Sigmoid colon (tissue), 4 donors: ENCODE results near the gene TMEM9.

Source experiments
- POLR2A ChIP-seq, 2 donors: fragments of 450-650 bp; IDR thresholded peaks; one replicate each; pipeline ENCODE4 v1.6.1; 2016; ENCODE audit warnings: antibody characterized with exemption in 2 of 2, mild to moderate bottlenecking in 2 of 2, moderate library complexity in 2 of 2
- POLR2AphosphoS5 ChIP-seq, 4 donors: sonication (generic); formaldehyde crosslinking; IDR thresholded peaks; one replicate each; pipeline ENCODE4 v1.6.1; 2017; ENCODE audit warnings: antibody characterized with exemption in 4 of 4
- TF ChIP-seq, protein P1 (sequence below), 4 experiments: fragments of 450-650 bp in 3 of 4; fragments of 200-600 bp in 1 of 4; IDR thresholded peaks; one replicate each; pipeline ENCODE4 v1.5.1; 2016 to 2019; ENCODE audit warnings: antibody characterized with exemption in 4 of 4, mild to moderate bottlenecking in 3 of 4, moderate library complexity in 2 of 4

- TF ChIP-seq, protein P1, sequence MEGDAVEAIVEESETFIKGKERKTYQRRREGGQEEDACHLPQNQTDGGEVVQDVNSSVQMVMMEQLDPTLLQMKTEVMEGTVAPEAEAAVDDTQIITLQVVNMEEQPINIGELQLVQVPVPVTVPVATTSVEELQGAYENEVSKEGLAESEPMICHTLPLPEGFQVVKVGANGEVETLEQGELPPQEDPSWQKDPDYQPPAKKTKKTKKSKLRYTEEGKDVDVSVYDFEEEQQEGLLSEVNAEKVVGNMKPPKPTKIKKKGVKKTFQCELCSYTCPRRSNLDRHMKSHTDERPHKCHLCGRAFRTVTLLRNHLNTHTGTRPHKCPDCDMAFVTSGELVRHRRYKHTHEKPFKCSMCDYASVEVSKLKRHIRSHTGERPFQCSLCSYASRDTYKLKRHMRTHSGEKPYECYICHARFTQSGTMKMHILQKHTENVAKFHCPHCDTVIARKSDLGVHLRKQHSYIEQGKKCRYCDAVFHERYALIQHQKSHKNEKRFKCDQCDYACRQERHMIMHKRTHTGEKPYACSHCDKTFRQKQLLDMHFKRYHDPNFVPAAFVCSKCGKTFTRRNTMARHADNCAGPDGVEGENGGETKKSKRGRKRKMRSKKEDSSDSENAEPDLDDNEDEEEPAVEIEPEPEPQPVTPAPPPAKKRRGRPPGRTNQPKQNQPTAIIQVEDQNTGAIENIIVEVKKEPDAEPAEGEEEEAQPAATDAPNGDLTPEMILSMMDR (IDR thresholded peaks at IDR 0.05) = no peak
- TF ChIP-seq POLR2A (IDR thresholded peaks at IDR 0.05) (no peak), POLR2AphosphoS5 (IDR thresholded peaks at IDR 0.05) (no peak)
These were observed 2.1 kb upstream of the TMEM9 start for GRCh38 chr1:201156346-201156745.
